GM21367 (cell line): ENCODE results near the gene LRRC8B.
"Not testable (repeated sequence)": the region's sequence is repeated elsewhere in the genome, so short reads cannot be mapped to it uniquely, and the experiment has no call there.

ENCODE experiments used
- ATAC-seq: cut with Tn5 transposase; IDR thresholded peaks from one replicate; pipeline ENCODE4 v1.9.1; 2021; ENCODE audit not compliant: unreplicated experiment

LRRC8B gene

DNA sequence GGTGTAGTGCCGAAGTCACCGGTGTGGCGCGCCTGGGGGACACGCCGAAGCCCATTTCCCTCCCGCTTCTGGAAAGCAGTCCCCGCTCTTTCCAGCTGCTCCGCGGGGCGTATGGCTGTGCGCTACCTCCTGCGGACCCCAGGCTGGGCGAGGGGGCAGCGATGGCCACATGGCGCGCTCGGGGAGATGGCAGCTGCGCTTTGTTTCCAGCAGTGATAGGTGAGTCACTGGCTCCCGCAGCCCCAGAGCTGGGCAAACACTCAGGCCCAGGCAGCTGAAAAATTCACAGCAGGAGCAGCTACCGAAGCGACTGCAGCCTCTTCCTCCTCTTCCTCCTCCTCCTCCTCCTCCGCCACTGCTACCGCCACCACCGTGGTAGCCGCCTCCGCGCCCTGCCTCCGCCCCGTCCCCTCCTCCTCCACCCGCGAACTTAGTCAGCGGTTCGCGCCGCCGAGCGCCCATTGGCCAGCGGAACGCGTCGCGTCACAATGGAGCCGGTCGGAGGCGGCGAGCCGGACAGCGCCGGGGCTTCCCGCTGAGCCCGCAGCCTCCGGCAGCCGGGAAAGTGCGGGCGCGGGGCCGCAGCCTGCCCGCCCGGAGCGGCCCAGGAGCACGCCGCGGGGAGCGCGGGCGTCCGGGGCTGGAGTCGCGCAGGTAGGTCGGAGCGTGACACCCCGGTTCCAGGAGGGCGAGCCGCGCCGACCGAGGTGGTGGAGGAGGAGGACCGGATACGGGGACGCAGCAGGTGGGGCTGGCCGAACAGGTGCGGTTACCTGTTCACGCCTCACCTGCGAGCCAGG is at the start of gene LRRC8B:
Gene LRRC8B, plus strand, starts transcription at position 461 of the 800 bp plus-strand sequence. CDS start 57,822 bp downstream, outside the sequence.
- ATAC-seq: peak; percentile 83

DNA sequence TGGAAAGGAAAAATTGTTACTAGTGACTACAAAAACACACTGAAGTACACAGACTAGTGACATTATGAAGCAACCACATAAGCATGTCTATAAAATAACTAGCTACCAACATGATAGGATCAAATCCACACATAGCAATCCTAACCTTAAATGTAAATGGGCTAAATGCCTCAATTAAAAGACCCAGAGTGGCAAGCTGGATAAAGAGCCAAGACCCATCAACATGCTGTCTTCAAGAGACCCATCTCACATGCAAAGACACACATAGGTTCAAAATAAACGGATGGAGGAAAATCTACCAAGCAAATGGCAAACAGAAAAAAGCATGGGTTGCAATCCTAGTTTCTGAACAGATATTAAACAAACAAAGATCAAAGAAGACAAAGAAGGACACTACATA is 49.4 kb upstream of the LRRC8B start:
- no peak for ATAC-seq

- no peak for ATAC-seq
These were observed 48.6 kb upstream of the LRRC8B start for GRCh38 chr1:89476072-89476471.

DNA sequence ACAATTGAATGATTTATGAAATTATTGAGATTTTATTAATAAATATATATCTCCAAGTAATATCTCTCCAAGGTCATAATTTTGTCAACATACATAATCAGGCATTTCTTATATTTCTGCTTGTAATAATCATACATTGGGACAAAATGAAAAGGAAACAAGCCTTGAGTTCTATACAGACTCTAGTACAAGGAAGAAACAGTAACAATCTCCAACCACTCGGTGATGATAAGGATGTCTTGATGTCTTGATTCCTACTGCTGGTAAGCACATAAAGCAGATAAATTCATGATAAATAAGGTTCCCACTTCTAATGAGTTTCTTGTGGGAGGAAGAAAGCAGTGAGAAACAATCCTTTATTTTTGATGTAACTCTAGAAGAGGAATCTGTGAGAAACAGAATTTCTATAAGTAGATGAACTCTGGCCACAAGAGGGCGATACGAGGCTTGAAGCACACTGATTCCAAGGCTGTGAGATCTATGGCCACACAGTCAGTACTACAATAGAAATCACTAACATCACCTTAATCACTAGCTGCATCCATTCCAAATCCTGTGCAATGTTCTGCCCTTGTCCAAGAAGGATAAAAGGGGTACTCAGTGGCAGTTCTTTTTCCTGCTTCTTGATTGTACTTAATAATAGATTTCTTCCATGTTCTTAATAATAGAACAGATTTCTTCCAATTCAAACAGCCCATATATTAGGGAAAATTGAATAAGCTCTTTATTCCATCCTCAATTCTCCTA is 41.4 kb upstream of the LRRC8B start:
- peak; percentile 53 for ATAC-seq

- ATAC-seq: no peak
These were observed 40.9 kb upstream of the LRRC8B start for GRCh38 chr1:89483757-89484077.

DNA sequence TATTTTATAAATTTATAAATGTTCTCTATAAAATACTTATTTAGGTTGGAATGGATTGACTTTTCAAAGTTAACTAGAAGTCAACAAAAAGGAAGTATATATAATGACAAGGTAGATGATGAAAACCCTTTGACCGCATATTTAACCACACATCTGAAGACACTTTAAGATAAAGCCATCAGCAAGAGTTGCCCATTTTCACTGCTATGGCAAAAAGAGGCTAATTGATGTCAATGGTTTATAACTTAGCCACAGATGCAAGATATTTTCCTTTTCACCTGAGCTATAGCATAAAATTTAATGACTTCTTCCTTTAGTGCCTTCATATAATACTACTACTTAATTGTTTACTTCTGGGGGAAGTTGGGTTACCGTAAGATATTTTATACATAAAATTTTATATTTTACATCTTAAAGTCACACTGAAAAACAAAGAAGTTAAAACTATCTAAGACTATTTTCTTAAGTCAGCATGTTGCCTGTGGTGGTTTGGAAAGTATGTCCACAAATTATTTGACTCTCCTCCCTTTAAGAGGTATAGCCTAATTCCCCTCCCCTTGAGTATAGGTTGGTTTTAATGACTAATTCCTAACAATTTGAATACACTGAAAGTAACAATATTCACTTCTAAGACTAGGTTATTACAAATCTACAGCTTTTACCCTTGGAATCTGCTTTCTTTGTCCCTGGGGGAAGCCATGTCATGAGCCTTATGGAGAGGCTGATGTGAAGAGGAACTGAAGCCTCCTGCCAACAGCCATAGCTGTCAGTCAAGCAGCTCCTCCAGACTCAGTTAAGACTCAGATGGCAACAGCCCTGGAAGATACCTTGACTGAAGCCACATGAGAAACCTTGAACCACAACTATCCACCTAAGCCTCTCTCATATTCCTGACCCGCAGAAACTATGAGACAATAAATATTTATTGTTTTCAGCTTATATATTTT is 40.3 kb upstream of the LRRC8B start:
- ATAC-seq: no peak

DNA sequence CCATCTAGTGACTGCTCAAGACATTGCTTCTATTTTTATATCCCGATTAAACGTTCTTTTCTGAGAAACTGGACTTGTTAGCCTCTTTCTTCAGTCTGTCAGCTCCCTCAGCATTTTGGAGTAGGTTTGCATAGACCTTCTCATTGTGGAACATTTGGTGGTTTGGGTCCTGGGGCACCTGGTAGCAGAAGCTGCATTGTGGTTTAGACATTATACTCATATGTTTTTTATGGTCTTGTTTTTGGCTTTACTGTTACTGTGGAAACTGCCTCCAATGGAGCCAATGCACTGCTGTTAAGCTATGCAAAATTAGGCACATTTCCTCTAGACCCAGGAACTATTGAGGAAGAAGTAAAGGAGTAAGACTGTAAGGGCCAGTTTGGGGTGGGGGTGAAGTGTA is 36.7 kb upstream of the LRRC8B start:
- ATAC-seq: no peak

- no peak for ATAC-seq
These were observed 35.4 kb upstream of the LRRC8B start for GRCh38 chr1:89489047-89489729.

DNA sequence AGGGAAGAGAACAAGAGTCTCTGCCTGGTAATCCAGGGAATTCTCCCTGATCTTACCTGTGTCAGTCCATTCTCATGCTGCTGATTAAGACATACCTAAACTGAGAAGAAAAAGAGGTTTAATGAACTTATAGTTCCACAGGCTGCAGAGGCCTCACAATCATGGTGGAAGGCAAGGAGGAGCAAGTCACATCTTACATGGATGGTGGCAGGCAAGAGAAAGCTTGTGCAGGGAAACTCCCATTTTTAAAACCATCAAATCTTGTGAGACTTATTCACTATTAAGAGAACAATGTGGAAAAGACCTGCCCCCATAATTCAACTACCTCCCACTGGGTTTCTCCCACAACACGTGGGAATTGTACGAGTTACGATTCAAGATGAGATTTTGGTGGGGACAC is 34.2 kb upstream of the LRRC8B start:
- ATAC-seq: no peak

DNA sequence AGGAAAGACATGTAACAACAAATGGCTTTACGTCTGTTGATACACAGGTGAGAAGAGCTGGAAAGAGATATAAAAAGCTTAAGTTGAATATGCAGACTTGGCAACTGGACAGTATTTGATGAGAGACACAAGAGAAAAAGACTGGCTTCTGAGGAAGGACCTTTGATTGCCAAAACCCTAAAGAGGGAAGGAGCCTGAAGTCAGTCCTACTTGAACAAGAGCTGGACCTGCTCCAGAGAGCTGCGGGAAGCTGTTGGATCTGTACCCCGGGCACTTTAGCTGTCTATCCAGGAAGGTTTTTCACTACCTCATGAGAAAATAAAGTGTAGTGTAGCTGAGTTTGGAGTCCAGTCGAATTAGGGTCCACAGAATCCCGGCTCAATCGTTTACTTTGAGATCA is 25.3 kb upstream of the LRRC8B start:
- no peak for ATAC-seq

DNA sequence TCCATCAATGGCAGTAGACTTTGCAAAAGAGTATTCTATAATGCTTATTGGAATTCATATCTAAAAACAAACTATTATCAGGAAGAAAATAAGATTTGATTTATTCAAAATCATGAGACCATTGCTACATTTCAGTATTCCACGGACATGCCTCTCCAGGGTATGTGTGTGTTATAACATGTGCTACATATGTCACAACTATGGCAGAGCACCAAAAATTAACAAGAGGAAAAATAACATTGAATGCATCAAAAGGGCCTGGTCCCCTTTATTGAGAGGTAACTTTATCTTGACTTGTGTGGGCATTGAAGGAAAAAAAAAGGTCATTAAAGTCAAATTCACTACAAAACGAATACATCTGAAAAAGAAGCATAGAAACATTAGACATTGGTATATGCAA is 22.6 kb upstream of the LRRC8B start:
- no peak for ATAC-seq

DNA sequence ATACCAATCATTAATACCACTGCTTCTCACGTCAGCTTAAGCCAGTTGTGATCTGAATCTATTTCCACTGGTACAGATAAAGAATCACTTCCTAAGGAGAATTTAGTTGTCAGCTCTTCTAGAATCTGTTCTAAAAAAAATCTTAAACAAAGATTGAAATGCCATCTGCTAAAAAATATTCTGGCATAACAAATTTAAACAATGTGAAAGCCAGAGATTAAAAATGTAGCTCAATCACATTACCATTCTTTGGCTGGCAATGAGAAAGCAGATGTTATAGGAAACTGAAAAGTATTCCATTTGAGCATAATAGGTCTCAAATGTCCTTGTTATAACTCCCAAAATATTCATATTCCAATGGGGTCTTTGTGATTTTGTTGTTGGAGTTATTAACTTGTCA is 21.7 kb upstream of the LRRC8B start:
- no peak for ATAC-seq

DNA sequence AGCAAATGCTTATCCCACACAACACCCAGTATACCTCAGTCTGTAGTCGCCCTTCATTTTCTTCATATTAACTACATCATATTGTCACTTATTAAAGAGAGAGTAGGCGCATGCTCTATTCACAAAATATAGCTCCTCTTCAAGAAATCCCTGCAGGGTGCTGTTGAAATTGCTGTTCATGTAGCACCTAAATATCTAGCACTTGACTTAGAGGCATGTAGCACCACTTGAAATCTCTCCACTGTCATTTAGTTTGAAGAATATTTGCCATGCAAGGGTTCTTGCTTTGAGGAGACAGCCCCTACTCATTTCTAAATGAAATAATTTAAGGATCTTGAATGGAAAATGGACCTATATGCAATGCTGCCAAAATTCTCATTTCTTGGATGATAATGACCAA is 20.9 kb upstream of the LRRC8B start:
- no peak for ATAC-seq

DNA sequence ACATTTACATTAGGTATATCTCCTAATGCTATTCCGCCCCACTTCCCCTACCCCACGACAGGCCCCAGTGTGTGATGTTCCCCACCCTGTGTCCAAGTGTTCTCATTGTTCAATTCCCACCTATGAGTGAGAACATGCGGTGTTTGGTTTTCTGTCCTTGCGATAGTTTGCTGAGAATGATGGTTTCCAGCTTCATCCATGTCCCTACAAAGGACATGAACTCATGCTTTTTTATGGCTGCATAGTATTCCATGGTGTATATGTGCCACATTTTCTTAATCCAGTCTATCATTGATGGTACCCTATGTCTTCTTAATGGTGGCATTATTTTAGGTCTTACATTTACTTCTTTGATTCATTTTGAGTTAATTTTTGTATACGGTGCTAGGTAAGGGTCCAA is 14.6 kb upstream of the LRRC8B start:
- not testable (repeated sequence) for ATAC-seq

DNA sequence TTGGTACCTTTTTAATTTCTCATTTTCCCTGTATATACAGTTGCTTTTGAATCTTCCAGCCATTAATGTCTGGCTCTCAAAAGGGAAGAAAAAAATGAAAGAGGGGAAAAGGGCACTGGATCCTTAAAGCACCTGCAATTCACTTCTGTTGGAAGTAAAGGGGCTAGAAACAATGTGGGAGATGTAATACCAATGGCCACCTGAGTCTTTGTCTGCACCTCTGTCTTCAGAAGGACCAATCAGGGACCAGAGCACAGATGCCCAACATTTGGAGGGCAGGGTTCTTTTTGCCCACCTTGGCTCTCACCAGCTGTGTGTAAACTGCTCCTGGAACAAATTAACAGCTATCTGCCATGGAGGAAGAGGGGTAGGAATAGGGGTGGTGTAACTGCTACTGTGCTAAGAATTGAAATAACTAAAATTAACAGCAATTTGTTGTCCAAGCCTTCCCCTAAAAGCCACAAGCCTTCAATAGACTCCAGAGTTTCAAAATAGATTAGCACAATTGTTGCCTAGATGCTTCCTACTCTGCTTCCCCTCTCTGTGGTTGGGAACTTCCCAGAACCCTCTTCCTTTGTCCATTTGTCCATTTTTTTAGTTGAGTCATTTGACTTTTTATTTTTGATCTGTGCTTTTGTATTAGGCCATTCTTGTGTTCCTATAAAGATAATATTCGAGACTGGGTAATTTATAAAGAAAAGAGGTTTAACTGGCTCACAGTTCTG is 11.5 kb upstream of the LRRC8B start:
- no peak for ATAC-seq

DNA sequence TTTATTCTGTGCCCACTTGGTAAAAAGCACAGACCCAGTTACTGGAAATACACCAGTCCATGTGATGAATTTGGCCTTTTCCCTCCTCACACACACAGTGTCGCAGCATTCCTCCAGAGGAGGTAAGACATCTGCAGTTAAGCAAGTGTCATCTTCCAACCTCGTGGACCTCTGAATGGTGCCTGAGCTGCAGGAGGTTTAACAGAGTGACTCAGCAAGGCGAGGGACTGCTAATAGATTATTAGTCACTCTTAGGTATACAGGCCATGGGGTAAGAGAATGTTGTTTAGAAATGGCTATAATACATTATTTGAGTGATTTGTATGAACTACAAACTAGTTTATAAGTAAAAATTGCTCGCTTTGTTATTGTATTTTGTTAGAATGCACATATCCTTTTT is 8.6 kb upstream of the LRRC8B start:
- ATAC-seq: no peak

GRCh38 chr1:89518221-89518631 is 6.4 kb upstream of the LRRC8B start:
- ATAC-seq: no peak

DNA sequence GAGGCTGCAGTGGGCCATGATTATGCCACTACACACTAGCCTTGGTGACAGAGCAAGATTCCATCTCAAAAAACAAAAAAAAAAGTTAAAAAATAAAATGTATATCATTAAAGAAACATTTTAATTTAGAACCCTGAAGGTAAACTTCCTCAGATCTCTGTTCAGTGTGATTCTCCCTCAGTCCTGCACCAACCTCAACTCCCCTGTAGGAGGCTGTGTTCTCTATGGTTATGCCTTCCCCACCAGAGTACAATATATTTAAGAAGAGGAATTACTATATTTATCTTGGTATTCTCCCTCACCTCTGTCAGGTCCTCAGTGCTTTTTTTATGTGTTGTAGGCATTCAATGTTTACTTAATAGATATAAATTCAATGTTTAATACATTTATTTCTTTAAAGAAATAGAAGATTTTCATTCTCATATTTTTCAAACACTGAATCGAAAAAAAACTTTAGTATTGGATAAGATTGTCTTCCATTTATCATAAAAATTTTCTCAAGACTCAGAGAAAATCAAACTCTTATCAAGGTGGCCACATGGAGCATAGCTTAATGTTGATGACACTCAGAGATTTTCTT is 4.8 kb upstream of the LRRC8B start:
- ATAC-seq: peak; percentile 49

GRCh38 chr1:89521977-89522376 is 2.7 kb upstream of the LRRC8B start:
- ATAC-seq: not testable (repeated sequence)
